A673 (cell line): ENCODE results near the gene CYP2A6.
"Not testable (repeated sequence)": the region's sequence is repeated elsewhere in the genome, so short reads cannot be mapped to it uniquely, and the experiment has no call there.

Experiments
- CTCF ChIP-seq: fragments of 300-800, 200-600 bp; sonication (generic); conservative IDR thresholded peaks from 2 replicates; pipeline ENCODE4 v1.5.1; 2017; ENCODE audit warnings: low read depth, mild to moderate bottlenecking, antibody characterized with exemption, low read length, moderate library complexity, mixed read lengths
- EZH2 ChIP-seq: fragments of 200-600 bp; sonication (generic); IDR thresholded peaks from 2 replicates; pipeline ENCODE4 v1.6.1; 2017; ENCODE audit warnings: borderline replicate concordance, low read depth, mild to moderate bottlenecking, mixed read lengths, antibody characterized with exemption, low read length; ENCODE audit not compliant: poor library complexity, severe bottlenecking

GRCh38 chr19:40846722-40847121 lies 3.5 kb downstream of the CYP2A6 start:
- TF ChIP-seq EZH2, CTCF: not testable (repeated sequence)
